OCI-LY7 (cell line): ENCODE results near the gene RPL36. TPM values are rescaled to one million over a fixed set of nuclear protein-coding genes. Genes with fewer than 3 reads are reported as not detected.

Experiments
- BruUV-seq: library from RNA; stranded (reverse); fragments of 400-500 nt; replicated peaks from 2 replicates; lab custom pipeline; 2021; lab: Mats Ljungman, UMichigan
- CTCF ChIA-PET: fragments of 300-600 bp; sonication (Branson Sonifier 250); formaldehyde crosslinking; loops from one replicate; lab custom pipeline; 2022; ENCODE audit warnings: antibody characterized with exemption; ENCODE audit not compliant: unreplicated experiment; lab: Charles Lee
- POLR2A ChIA-PET: fragments of 300-600 bp; sonication (Branson Sonifier 250); formaldehyde crosslinking; loops from one replicate; lab custom pipeline; 2022; ENCODE audit warnings: antibody characterized with exemption; lab: Charles Lee
- DNase-seq: peaks from one replicate; pipeline ENCODE4 v3.0.0-alpha.2; 2015; ENCODE audit warnings: low spot score
- H2AFZ ChIP-seq: fragments of 200-600 bp; sonication (generic), shearing (Covaris generic); 2 replicates; pipeline ENCODE4 v1.6.1; 2014; ENCODE audit warnings: mild to moderate bottlenecking, antibody characterized with exemption, low read length, moderate library complexity
- H3K27ac ChIP-seq: fragments of 200-600 bp; sonication (generic); 2 replicates; pipeline ENCODE4 v1.5.1; 2014; ENCODE audit warnings: mixed run types, low read depth, mild to moderate bottlenecking, moderate library complexity, low read length, inconsistent platforms; ENCODE audit not compliant: poor library complexity, severe bottlenecking
- H3K36me3 ChIP-seq: fragments of 200-600 bp; sonication (generic); 2 replicates; pipeline ENCODE4 v1.6.1; 2014; ENCODE audit warnings: mild to moderate bottlenecking, antibody characterized with exemption, low read length, moderate library complexity, mixed read lengths; ENCODE audit not compliant: insufficient read depth
- H3K4me1 ChIP-seq: fragments of 200-600 bp; sonication (generic); 2 replicates; pipeline ENCODE4 v1.5.1; 2014; ENCODE audit warnings: mild to moderate bottlenecking, low read length; ENCODE audit not compliant: insufficient read depth, poor library complexity, severe bottlenecking
- H3K4me2 ChIP-seq: fragments of 200-600 bp; sonication (generic); 2 replicates; pipeline ENCODE4 v1.6.1; 2014; ENCODE audit warnings: mild to moderate bottlenecking, low read length
- H3K4me3 ChIP-seq: fragments of 200-600 bp; sonication (generic); 2 replicates; pipeline ENCODE4 v1.5.1; 2014; ENCODE audit warnings: mild to moderate bottlenecking, low read depth, low read length; ENCODE audit not compliant: poor library complexity, severe bottlenecking
- H3K79me2 ChIP-seq: fragments of 200-600 bp; sonication (generic); 2 replicates; pipeline ENCODE4 v1.6.1; 2016; ENCODE audit warnings: low read depth, mild to moderate bottlenecking, low read length, moderate library complexity, mixed read lengths; ENCODE audit not compliant: insufficient read depth
- H3K9me2 ChIP-seq: fragments of 200-600 bp; sonication (generic); 2 replicates; pipeline ENCODE4 v1.6.1; 2016; ENCODE audit warnings: mild to moderate bottlenecking, low read length, mixed read lengths; ENCODE audit not compliant: insufficient read depth
- H3K9me3 ChIP-seq: fragments of 200-600 bp; sonication (generic); 2 replicates; pipeline ENCODE4 v1.6.1; 2014; ENCODE audit warnings: mild to moderate bottlenecking, mixed run types, low read length, mixed read lengths
- H4K20me1 ChIP-seq: fragments of 200-600 bp; sonication (generic); 2 replicates; pipeline ENCODE4 v1.6.1; 2014; ENCODE audit warnings: mild to moderate bottlenecking, antibody characterized with exemption, low read length, moderate library complexity, mixed read lengths; ENCODE audit not compliant: insufficient read depth
- CTCF ChIP-seq: fragments of 200-600 bp; sonication (generic); conservative IDR thresholded peaks from 2 replicates; pipeline ENCODE4 v1.5.1; 2014; ENCODE audit warnings: mild to moderate bottlenecking, antibody characterized with exemption, low read length, moderate library complexity, mixed read lengths
- EZH2phosphoT487 ChIP-seq: fragments of 200-600 bp; sonication (generic); IDR thresholded peaks from 2 replicates; pipeline ENCODE4 v1.6.1; 2018; ENCODE audit warnings: low read depth, borderline replicate concordance, mild to moderate bottlenecking, mixed run types, antibody characterized with exemption, low read length, moderate library complexity, mixed read lengths
- intact Hi-C: fragments of 100-400 bp; cut with micrococcal nuclease; formaldehyde crosslinking; loops from one replicate; pipeline ENCODE4 v1.10.0; 2022; ENCODE audit not compliant: unreplicated experiment
- total RNA-seq, 2 experiments: library from RNA; depleted of rRNA in 1 of 2; stranded (reverse); fragments of >200 nt in 1 of 2; shearing (Covaris generic) in 1 of 2; gene quantifications; 2 replicates each; pipeline ENCODE4 v1.2.3, GENCODE V29; 2014 to 2022

RPL36 gene
- total RNA-seq, 2 experiments from 2014 or later: 1,257 to 1,936 TPM

GRCh38 chr19:5655412-5655811, 34.7 kb upstream of the RPL36 start:
- H2AFZ ChIP-seq: no peak overlapping the region
- no peaks in the 10 kb centered on the region for H3K9me3 ChIP-seq
- H3K36me3 ChIP-seq: peaks cover 96% of the 10 kb centered on the region
- H3K27ac ChIP-seq: no peak overlapping the region
- intact Hi-C loops: no loop called here
- H4K20me1 ChIP-seq: 0 out of 2 replicates have a peak, but pooled peaks cover 2% of the 10 kb centered on the region
- no peaks in the 10 kb centered on the region for H3K4me1 ChIP-seq
- CTCF ChIA-PET: no interaction called here
- H3K79me2 ChIP-seq: no peaks in the 10 kb centered on the region
- no peaks in the 10 kb centered on the region for H3K9me2 ChIP-seq
- H3K4me3 ChIP-seq: no peak overlapping the region
- TSS peak; percentile 32 for BruUV-seq
- no peak for DNase-seq
- H3K4me2 ChIP-seq: no peak overlapping the region
- TF ChIP-seq CTCF: no peak
- TF ChIP-seq EZH2phosphoT487: no peak
- POLR2A ChIA-PET: no interaction called here

DNA sequence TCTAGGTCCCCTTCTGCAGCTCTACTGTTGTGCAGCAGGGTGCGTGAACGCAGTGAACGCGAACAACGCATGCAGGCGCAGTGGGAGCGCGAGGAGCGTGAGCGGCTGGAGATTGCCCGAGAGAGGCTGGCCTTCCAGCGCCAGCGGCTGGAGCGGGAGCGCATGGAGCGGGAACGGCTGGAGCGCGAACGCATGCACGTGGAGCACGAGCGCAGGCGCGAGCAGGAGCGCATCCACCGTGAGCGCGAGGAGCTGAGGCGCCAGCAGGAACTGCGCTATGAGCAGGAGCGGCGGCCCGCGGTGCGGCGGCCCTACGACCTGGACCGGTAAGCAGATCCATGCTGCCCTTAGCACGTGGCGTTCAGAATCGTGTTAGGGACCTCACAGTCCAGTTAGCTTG, 28.6 kb upstream of the RPL36 start:
- Histone ChIP-seq H3K9me2 (no peaks in the 10 kb centered on the region), H3K4me2 (no peak overlapping the region), H3K9me3 (no peaks in the 10 kb centered on the region), H3K79me2 (no peaks in the 10 kb centered on the region), H3K4me3 (no peak overlapping the region), H3K36me3 (peaks cover 96% of the 10 kb centered on the region), H4K20me1 (no peaks in the 10 kb centered on the region), H3K4me1 (no peaks in the 10 kb centered on the region), H2AFZ (no peak overlapping the region), H3K27ac (no peak overlapping the region)
- intact Hi-C loops: no loop called here
- BruUV-seq: no TSS peak
- CTCF ChIA-PET: no interaction called here
- TF ChIP-seq CTCF (no peak), EZH2phosphoT487 (no peak)
- no peak for DNase-seq
- POLR2A ChIA-PET: no interaction called here

- intact Hi-C loops: no loop called here
- H3K27ac ChIP-seq: no peak overlapping the region
- TF ChIP-seq CTCF (no peak), EZH2phosphoT487 (no peak)
- no peaks in the 10 kb centered on the region for H3K9me3 ChIP-seq
- H3K4me2 ChIP-seq: no peak overlapping the region
- CTCF ChIA-PET: no interaction called here
- peaks cover 99% of the 10 kb centered on the region for H3K36me3 ChIP-seq
- no peaks in the 10 kb centered on the region for H4K20me1 ChIP-seq
- no peaks in the 10 kb centered on the region for H3K79me2 ChIP-seq
- POLR2A ChIA-PET: no interaction called here
- no TSS peak for BruUV-seq
- H3K4me1 ChIP-seq: no peaks in the 10 kb centered on the region
- H3K4me3 ChIP-seq: no peak overlapping the region
- DNase-seq: no peak
- no peak overlapping the region for H2AFZ ChIP-seq
- H3K9me2 ChIP-seq: no peaks in the 10 kb centered on the region
Measured at GRCh38 chr19:5663904-5664303, 26.2 kb upstream of the RPL36 start.
